ENCODE data around the gene BCDIN3D.
A peak's percentile ranks its signal among the peaks of the same experiment; 100 is the strongest.

BCDIN3D gene

GRCh38 chr12:49853671-49854070 lies 10.8 kb upstream of the BCDIN3D start:
- no peaks in the 10 kb centered on the region for H3K4me1 ChIP-seq (ENCODE audit: control insufficient read depth, insufficient read depth, low read length)
- H3K4me3 ChIP-seq (ENCODE audit: low read length in 2 of 2) = no peak overlapping the region
- H3K36me3 ChIP-seq (ENCODE audit: control insufficient read depth in 2 of 2, insufficient read depth in 2 of 2, low read length in 2 of 2) = no peaks in the 10 kb centered on the region
- H3K27me3 ChIP-seq (ENCODE audit: control insufficient read depth in 1 of 2, insufficient read depth in 2 of 2, low read length in 2 of 2) = peaks cover 0 to 1% of the 10 kb centered on the region in 2 donors
- H3K27ac ChIP-seq (ENCODE audit: low read length) = no peak overlapping the region
- H3K9me3 ChIP-seq (ENCODE audit: control insufficient read depth in 2 of 2, low read length in 2 of 2) = no peaks in the 10 kb centered on the region
- no peak overlapping the region for H3K9ac ChIP-seq (ENCODE audit: low read length in 2 of 2)

GRCh38 chr12:49847161-49847560 lies 4.3 kb upstream of the BCDIN3D start:
- peaks cover 8% of the 10 kb centered on the region for H3K4me1 ChIP-seq (ENCODE audit: control insufficient read depth, insufficient read depth, low read length)
- H3K27me3 ChIP-seq (ENCODE audit: control insufficient read depth in 1 of 2, insufficient read depth in 2 of 2, low read length in 2 of 2) = peaks cover 0 to 4% of the 10 kb centered on the region in 2 donors
- H3K27ac ChIP-seq (ENCODE audit: low read length) = no peak overlapping the region

DNA sequence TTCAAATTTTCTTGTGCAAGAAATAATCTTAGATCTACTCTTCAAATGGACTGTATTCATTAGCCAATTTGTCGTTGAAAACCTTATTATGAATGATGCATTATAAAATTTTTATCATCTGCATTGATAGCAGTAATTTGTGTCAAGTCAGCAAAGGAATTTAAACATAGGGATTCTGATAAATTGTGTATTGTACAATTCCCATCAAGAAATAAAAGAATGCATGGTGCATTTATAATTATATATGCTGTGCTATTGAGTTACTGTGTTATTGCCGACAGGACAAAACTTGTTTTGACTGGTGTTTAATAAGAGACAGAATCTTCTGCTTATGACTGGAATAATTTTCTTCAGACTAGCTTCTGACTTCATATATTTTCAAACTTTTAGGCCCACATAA lies 3.1 kb upstream of the BCDIN3D start:
- H3K9me3 ChIP-seq (ENCODE audit: control insufficient read depth in 2 of 2, low read length in 2 of 2) = no peaks in the 10 kb centered on the region

More at GRCh38 chr12:49847161-49847560, 4.3 kb upstream of the BCDIN3D start:
- Histone ChIP-seq H3K9ac (ENCODE audit: low read length in 2 of 2) (no peak overlapping the region), H3K9me3 (ENCODE audit: control insufficient read depth in 2 of 2, low read length in 2 of 2) (no peaks in the 10 kb centered on the region), H3K36me3 (ENCODE audit: control insufficient read depth in 2 of 2, insufficient read depth in 2 of 2, low read length in 2 of 2) (no peaks in the 10 kb centered on the region), H3K4me3 (ENCODE audit: low read length in 2 of 2) (no peak overlapping the region)

DNA sequence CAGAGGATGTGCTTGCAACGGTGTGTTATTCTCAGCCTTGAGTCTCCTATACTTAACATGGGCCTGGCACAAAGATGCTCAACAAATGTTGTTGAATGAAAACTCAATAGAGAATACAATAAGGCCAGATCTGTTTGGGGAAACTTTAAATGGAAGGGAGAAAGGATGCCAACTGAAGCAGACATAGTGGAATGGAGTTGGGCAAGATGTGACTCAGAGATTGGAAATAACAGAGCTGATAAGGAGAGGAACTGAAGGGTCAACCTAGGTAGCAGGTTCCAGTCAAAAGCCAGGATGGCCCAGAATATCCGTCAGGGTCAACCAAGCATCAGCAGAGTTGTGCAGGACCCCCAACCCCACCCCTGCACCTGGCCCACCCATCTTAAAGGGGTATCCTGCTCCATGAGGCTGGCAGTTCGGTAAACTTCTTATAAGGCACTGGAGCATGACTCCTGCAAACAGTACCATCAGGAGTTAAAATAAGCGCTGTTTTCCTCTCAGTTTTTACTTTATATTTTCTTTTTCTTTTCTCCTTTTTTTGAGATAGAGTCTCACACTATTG lies 1.1 kb upstream of the BCDIN3D start:
- H3K27ac ChIP-seq (ENCODE audit: low read length) = no peak overlapping the region
- H3K9ac ChIP-seq (ENCODE audit: low read length in 2 of 2) = no peak overlapping the region
- no peak overlapping the region for H3K4me3 ChIP-seq (ENCODE audit: low read length in 2 of 2)
- peaks cover 15% of the 10 kb centered on the region for H3K4me1 ChIP-seq (ENCODE audit: control insufficient read depth, insufficient read depth, low read length)
- H3K9me3 ChIP-seq (ENCODE audit: control insufficient read depth in 2 of 2, low read length in 2 of 2) = no peaks in the 10 kb centered on the region
- no peaks in the 10 kb centered on the region for H3K36me3 ChIP-seq (ENCODE audit: control insufficient read depth in 2 of 2, insufficient read depth in 2 of 2, low read length in 2 of 2)
- peaks cover 0 to 4% of the 10 kb centered on the region in 2 donors for H3K27me3 ChIP-seq (ENCODE audit: control insufficient read depth in 1 of 2, insufficient read depth in 2 of 2, low read length in 2 of 2)

More for the DNA sequence above, 3.1 kb upstream of the BCDIN3D start:
- no peak overlapping the region for H3K9ac ChIP-seq (ENCODE audit: low read length in 2 of 2)
- H3K27me3 ChIP-seq (ENCODE audit: control insufficient read depth in 1 of 2, insufficient read depth in 2 of 2, low read length in 2 of 2) = peaks cover 0 to 4% of the 10 kb centered on the region in 2 donors
- no peaks in the 10 kb centered on the region for H3K36me3 ChIP-seq (ENCODE audit: control insufficient read depth in 2 of 2, insufficient read depth in 2 of 2, low read length in 2 of 2)
- no peak overlapping the region for H3K4me3 ChIP-seq (ENCODE audit: low read length in 2 of 2)
- H3K27ac ChIP-seq (ENCODE audit: low read length) = no peak overlapping the region
- H3K4me1 ChIP-seq (ENCODE audit: control insufficient read depth, insufficient read depth, low read length) = peaks cover 15% of the 10 kb centered on the region

DNA sequence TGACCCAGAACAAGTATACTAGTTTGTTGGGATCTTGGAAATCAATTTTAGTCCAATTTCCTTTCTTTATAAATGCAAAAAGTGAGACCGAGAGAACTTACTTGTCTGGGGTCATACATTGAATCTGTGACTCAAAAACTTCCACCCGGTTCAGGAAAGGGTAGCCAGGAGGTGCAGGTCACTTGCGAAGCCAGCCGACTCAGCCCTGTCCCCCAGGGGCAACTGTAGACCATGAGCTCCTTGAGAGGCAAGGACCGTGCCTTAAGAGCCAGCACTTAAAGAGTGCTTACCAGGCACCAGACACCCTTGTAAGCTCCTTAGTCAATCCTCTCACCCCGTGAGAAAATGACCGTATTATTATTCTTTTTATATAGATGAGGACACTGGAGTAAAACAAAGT lies 505 bp upstream of the BCDIN3D start:
- no peaks in the 10 kb centered on the region for H3K9me3 ChIP-seq (ENCODE audit: control insufficient read depth in 2 of 2, low read length in 2 of 2)
- H3K4me1 ChIP-seq (ENCODE audit: control insufficient read depth, insufficient read depth, low read length) = peaks cover 15% of the 10 kb centered on the region
- peak overlapping the region; percentile 81 to 93 for H3K9ac ChIP-seq (ENCODE audit: low read length in 2 of 2)
- H3K27ac ChIP-seq (ENCODE audit: low read length) = peak overlapping the region; percentile 92
- peak overlapping the region; percentile 73 to 92 for H3K4me3 ChIP-seq (ENCODE audit: low read length in 2 of 2)
- no peaks in the 10 kb centered on the region for H3K27me3 ChIP-seq (ENCODE audit: control insufficient read depth in 1 of 2, insufficient read depth in 2 of 2, low read length in 2 of 2)
- H3K36me3 ChIP-seq (ENCODE audit: control insufficient read depth in 2 of 2, insufficient read depth in 2 of 2, low read length in 2 of 2) = peaks cover 0 to 2% of the 10 kb centered on the region in 2 donors

- Histone ChIP-seq H3K36me3 (ENCODE audit: control insufficient read depth in 2 of 2, insufficient read depth in 2 of 2, low read length in 2 of 2) (peaks cover 0 to 2% of the 10 kb centered on the region in 2 donors), H3K4me3 (ENCODE audit: low read length in 2 of 2) (no peak overlapping the region), H3K9ac (ENCODE audit: low read length in 2 of 2) (no peak overlapping the region), H3K4me1 (ENCODE audit: control insufficient read depth, insufficient read depth, low read length) (peaks cover 15% of the 10 kb centered on the region), H3K27me3 (ENCODE audit: control insufficient read depth in 1 of 2, insufficient read depth in 2 of 2, low read length in 2 of 2) (no peaks in the 10 kb centered on the region), H3K27ac (ENCODE audit: low read length) (no peak overlapping the region), H3K9me3 (ENCODE audit: control insufficient read depth in 2 of 2, low read length in 2 of 2) (no peaks in the 10 kb centered on the region)
These were observed 3.8 kb downstream of the BCDIN3D start for GRCh38 chr12:49838973-49839633.

DNA sequence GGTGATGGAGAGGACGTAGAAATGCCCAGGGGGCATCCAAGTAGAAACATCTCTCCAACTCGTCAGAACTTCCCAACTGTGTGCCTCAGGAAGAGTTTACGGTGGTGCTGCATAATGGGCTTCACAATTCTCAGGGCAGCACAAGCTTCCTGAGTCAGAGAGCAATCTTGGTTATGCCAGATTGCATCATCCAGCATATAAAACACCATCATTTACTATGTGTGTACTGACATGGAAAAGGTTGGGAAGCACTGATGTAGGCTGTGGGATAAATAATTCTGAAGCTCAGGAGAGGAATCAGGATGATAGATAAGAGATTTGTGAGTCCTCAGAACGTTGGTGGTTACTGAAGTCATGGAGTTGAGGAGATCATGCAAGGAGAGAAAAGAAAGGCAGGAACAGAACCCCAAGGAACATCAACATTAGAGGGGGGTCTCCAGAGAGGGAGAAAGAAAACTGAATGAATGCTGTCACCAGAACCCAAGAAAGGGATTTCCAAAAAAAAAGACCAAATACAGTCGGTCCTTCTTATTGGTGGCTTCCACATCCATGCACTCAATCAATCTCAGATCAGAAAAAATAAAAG lies 10.0 kb downstream of the BCDIN3D start:
- no peaks in the 10 kb centered on the region for H3K36me3 ChIP-seq (ENCODE audit: control insufficient read depth in 2 of 2, insufficient read depth in 2 of 2, low read length in 2 of 2)
- H3K4me1 ChIP-seq (ENCODE audit: control insufficient read depth, insufficient read depth, low read length) = peaks cover 10% of the 10 kb centered on the region
- no peak overlapping the region for H3K4me3 ChIP-seq (ENCODE audit: low read length in 2 of 2)
- H3K9me3 ChIP-seq (ENCODE audit: control insufficient read depth in 2 of 2, low read length in 2 of 2) = no peaks in the 10 kb centered on the region
- H3K9ac ChIP-seq (ENCODE audit: low read length in 2 of 2) = no peak overlapping the region
- no peak overlapping the region for H3K27ac ChIP-seq (ENCODE audit: low read length)
- no peaks in the 10 kb centered on the region for H3K27me3 ChIP-seq (ENCODE audit: control insufficient read depth in 1 of 2, insufficient read depth in 2 of 2, low read length in 2 of 2)

DNA sequence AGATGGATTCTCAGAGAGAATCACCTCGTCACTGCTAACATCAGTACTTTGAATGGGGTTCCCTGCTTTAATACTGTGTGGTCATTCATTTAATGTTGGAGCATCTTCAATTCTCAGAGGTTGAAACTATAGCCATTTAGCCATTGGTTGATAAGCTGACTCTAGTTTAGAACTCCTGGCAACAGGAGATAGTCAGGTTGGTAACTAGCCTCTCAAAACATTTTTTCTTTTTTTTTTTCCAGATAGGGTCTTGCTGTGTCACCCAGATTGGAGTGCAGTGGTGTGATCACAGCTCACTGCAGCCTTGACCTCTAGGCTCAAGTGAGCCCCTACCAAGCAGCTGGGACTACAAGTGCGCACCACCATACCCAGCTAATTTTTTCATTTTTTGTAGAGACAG lies 11.2 kb downstream of the BCDIN3D start:
- Histone ChIP-seq H3K27ac (ENCODE audit: low read length) (no peak overlapping the region), H3K27me3 (ENCODE audit: control insufficient read depth in 1 of 2, insufficient read depth in 2 of 2, low read length in 2 of 2) (no peaks in the 10 kb centered on the region), H3K36me3 (ENCODE audit: control insufficient read depth in 2 of 2, insufficient read depth in 2 of 2, low read length in 2 of 2) (no peaks in the 10 kb centered on the region), H3K4me1 (ENCODE audit: control insufficient read depth, insufficient read depth, low read length) (peaks cover 16% of the 10 kb centered on the region), H3K4me3 (ENCODE audit: low read length in 2 of 2) (no peak overlapping the region), H3K9me3 (ENCODE audit: control insufficient read depth in 2 of 2, low read length in 2 of 2) (no peaks in the 10 kb centered on the region), H3K9ac (ENCODE audit: low read length in 2 of 2) (no peak overlapping the region)

- Histone ChIP-seq H3K9ac (ENCODE audit: low read length in 2 of 2) (peak within 1 kb of the TSS; percentile 84 to 87), H3K27me3 (ENCODE audit: control insufficient read depth in 1 of 2, insufficient read depth in 2 of 2, low read length in 2 of 2) (no peaks in the 10 kb centered on the region), H3K4me1 (ENCODE audit: control insufficient read depth, insufficient read depth, low read length) (peaks cover 44% of the 10 kb centered on the region), H3K4me3 (ENCODE audit: low read length in 2 of 2) (peak within 1 kb of the TSS; percentile 88 to 91), H3K27ac (ENCODE audit: low read length) (peak within 1 kb of the TSS; percentile 83), H3K36me3 (ENCODE audit: control insufficient read depth in 2 of 2, insufficient read depth in 2 of 2, low read length in 2 of 2) (no peaks in the 10 kb centered on the region), H3K9me3 (ENCODE audit: control insufficient read depth in 2 of 2, low read length in 2 of 2) (no peaks in the 10 kb centered on the region)
These were observed 14.5 kb downstream of the BCDIN3D start, which contains the start of gene NCKAP5L for GRCh38 chr12:49828133-49829091. NCKAP5L (minus strand) TSS chr12:49828413; CDS start chr12:49804044, 24,369 bp downstream.

DNA sequence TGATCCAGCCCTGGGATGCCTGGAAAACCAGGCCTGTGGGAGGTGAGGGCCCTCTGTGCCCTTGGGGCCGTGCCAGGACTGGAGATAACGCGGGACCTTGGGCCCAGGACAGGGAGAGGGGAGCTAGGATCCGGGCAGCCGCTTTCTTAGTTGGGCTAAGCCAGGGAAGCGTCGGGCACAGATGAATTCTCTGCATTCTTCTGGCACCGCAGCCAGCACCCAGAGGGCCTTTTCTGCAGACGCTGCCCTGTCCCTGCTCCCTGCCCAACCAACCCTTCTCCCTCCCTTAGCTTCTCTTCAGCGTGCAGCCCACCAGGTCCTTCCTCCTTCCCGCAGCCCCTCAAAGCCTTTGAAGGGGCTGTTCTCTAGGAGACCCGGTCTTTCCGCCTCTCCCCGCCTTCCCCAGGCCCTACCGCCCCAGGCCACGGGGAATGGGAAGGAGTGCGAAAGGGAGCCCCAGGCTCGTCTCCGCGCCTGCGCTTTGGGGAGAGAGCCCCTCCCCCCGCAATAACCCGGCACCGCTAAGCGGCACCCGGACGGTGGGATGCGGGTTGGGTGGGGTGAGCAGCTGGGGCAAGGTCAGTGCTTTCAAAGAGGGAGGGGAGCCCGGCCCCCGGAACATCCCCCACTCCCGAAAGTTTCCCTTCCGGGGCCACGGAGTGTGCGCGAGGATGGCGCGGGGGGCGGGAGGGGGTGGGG lies 15.4 kb downstream of the BCDIN3D start:
- H3K4me3 ChIP-seq (ENCODE audit: low read length in 2 of 2) = peak overlapping the region; percentile 88 to 91
- peaks cover 0 to 2% of the 10 kb centered on the region in 2 donors for H3K36me3 ChIP-seq (ENCODE audit: control insufficient read depth in 2 of 2, insufficient read depth in 2 of 2, low read length in 2 of 2)
- no peaks in the 10 kb centered on the region for H3K27me3 ChIP-seq (ENCODE audit: control insufficient read depth in 1 of 2, insufficient read depth in 2 of 2, low read length in 2 of 2)
- H3K27ac ChIP-seq (ENCODE audit: low read length) = peak overlapping the region; percentile 58
- H3K9me3 ChIP-seq (ENCODE audit: control insufficient read depth in 2 of 2, low read length in 2 of 2) = no peaks in the 10 kb centered on the region
- peaks cover 44% of the 10 kb centered on the region for H3K4me1 ChIP-seq (ENCODE audit: control insufficient read depth, insufficient read depth, low read length)
- peak overlapping the region; percentile 79 to 82 for H3K9ac ChIP-seq (ENCODE audit: low read length in 2 of 2)

Data from stomach smooth muscle (tissue), 2 donors.